K562 (cell line): Measurements from ENCODE around the gene VARS1. TPM values are rescaled to one million over a fixed set of nuclear protein-coding genes. Genes with fewer than 3 reads are reported as not detected.

Experiments used
- MGA ChIP-seq: fragments of 450-650 bp; IDR thresholded peaks from 2 replicates; pipeline ENCODE4 v1.6.1; 2016; ENCODE audit warnings: mild to moderate bottlenecking, moderate library complexity
- PYGO2 ChIP-seq: fragments of 450-650 bp; IDR thresholded peaks from 2 replicates; pipeline ENCODE4 v1.6.1; 2016; ENCODE audit warnings: mild to moderate bottlenecking, missing genetic modification characterization, moderate library complexity, missing compliant biosample characterization
- RAD21 ChIP-seq, 2 experiments: fragments of 250-450 bp in 1 of 2; fragments of 450-650 bp in 1 of 2; sonication (Bioruptor Pico) in 1 of 2; formaldehyde crosslinking in 1 of 2; IDR thresholded peaks in 1 of 2; conservative IDR thresholded peaks in 1 of 2; 2 replicates each; pipeline versions ENCODE4 v1.4.0 to v1.8.0; 2020 to 2022; ENCODE audit warnings: mild to moderate bottlenecking in 2 of 2, moderate library complexity in 1 of 2
- polyA plus RNA-seq, 8 experiments: library from polyadenylated mRNA; depleted of rRNA in 4 of 8; stranded (reverse) in 5 of 8; unstranded in 3 of 8; fragments of >200 nt; fragmentation: Nextera tagmentation in 2 of 8; fragmentation: Illumina TruSeq in 1 of 8; extraction: Ambion mirVana in 2 of 8; extraction: Trizol in 1 of 8; gene quantifications; 2 replicates each; pipeline versions ENCODE4 v1.2.1 to v1.2.3, GENCODE V29; 2011 to 2014; ENCODE audit warnings: inconsistent platforms in 1 of 8, missing spikeins in 1 of 8
- total RNA-seq, 7 experiments: library from RNA; depleted of rRNA in 6 of 7; stranded (reverse); fragments of >200 nt in 6 of 7; fragmentation: Illumina TruSeq in 2 of 7; extraction: Trizol in 2 of 7; gene quantifications; 2 replicates each; pipeline versions ENCODE4 v1.2.1 to v1.2.3, GENCODE V29; 2011 to 2021; ENCODE audit warnings: low replicate concordance in 1 of 7
- TF ChIP-seq, protein P1 (sequence below), 2 experiments: fragments of 200-800 bp in 1 of 2; sonication (Bioruptor generic) in 1 of 2; sonication (generic) in 1 of 2; formaldehyde crosslinking in 1 of 2; IDR thresholded peaks in 1 of 2; conservative IDR thresholded peaks in 1 of 2; 2 replicates each; pipeline versions ENCODE4 v1.5.0 to v1.6.1; 2016 to 2020; ENCODE audit warnings: missing compliant biosample characterization in 1 of 2, missing genetic modification characterization in 1 of 2, missing genetic modification reagents in 1 of 2
- TF ChIP-seq, protein P2 (sequence below): fragments of 250-450 bp; sonication (Bioruptor Pico); IDR thresholded peaks from 2 replicates; pipeline ENCODE4 v1.9.0; 2021; ENCODE audit warnings: mild to moderate bottlenecking, inconsistent platforms
- TF ChIP-seq, protein P3 (sequence below): sonication (generic); formaldehyde crosslinking; IDR thresholded peaks from 2 replicates; pipeline ENCODE4 v1.8.1; 2023; ENCODE audit warnings: mild to moderate bottlenecking, missing genetic modification reagents

VARS1 gene
- total and polyA plus RNA-seq, 9 of the 15 experiments (the other 6 are each of a cell fraction or from before 2014, with no cell fraction given) = 2.9 to 488 (median 130) TPM

- TF ChIP-seq, protein P1, sequence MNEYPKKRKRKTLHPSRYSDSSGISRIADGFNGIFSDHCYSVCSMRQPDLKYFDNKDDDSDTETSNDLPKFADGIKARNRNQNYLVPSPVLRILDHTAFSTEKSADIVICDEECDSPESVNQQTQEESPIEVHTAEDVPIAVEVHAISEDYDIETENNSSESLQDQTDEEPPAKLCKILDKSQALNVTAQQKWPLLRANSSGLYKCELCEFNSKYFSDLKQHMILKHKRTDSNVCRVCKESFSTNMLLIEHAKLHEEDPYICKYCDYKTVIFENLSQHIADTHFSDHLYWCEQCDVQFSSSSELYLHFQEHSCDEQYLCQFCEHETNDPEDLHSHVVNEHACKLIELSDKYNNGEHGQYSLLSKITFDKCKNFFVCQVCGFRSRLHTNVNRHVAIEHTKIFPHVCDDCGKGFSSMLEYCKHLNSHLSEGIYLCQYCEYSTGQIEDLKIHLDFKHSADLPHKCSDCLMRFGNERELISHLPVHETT (CRISPR knock-in tag; conservative IDR thresholded peaks at IDR 0.05 in 1 of 2, IDR thresholded peaks at IDR 0.05 in 1 of 2) = peak in 1 of 2 experiments; percentile 87; a peak in 2 of 4 replicates
- TF ChIP-seq, protein P2, sequence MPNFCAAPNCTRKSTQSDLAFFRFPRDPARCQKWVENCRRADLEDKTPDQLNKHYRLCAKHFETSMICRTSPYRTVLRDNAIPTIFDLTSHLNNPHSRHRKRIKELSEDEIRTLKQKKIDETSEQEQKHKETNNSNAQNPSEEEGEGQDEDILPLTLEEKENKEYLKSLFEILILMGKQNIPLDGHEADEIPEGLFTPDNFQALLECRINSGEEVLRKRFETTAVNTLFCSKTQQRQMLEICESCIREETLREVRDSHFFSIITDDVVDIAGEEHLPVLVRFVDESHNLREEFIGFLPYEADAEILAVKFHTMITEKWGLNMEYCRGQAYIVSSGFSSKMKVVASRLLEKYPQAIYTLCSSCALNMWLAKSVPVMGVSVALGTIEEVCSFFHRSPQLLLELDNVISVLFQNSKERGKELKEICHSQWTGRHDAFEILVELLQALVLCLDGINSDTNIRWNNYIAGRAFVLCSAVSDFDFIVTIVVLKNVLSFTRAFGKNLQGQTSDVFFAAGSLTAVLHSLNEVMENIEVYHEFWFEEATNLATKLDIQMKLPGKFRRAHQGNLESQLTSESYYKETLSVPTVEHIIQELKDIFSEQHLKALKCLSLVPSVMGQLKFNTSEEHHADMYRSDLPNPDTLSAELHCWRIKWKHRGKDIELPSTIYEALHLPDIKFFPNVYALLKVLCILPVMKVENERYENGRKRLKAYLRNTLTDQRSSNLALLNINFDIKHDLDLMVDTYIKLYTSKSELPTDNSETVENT (CRISPR knock-in tag) = peak; percentile 68; the same call in 1 of the 2 replicates
- TF ChIP-seq PYGO2 (tag) (no peak), RAD21 (CRISPR knock-in tag; conservative IDR thresholded peaks at IDR 0.05 in 1 of 2, IDR thresholded peaks at IDR 0.05 in 1 of 2) (no peak; a peak in 1 of 4 replicates), MGA (no peak)
- TF ChIP-seq, protein P3, sequence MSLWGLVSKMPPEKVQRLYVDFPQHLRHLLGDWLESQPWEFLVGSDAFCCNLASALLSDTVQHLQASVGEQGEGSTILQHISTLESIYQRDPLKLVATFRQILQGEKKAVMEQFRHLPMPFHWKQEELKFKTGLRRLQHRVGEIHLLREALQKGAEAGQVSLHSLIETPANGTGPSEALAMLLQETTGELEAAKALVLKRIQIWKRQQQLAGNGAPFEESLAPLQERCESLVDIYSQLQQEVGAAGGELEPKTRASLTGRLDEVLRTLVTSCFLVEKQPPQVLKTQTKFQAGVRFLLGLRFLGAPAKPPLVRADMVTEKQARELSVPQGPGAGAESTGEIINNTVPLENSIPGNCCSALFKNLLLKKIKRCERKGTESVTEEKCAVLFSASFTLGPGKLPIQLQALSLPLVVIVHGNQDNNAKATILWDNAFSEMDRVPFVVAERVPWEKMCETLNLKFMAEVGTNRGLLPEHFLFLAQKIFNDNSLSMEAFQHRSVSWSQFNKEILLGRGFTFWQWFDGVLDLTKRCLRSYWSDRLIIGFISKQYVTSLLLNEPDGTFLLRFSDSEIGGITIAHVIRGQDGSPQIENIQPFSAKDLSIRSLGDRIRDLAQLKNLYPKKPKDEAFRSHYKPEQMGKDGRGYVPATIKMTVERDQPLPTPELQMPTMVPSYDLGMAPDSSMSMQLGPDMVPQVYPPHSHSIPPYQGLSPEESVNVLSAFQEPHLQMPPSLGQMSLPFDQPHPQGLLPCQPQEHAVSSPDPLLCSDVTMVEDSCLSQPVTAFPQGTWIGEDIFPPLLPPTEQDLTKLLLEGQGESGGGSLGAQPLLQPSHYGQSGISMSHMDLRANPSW (CRISPR knock-in tag) = peak; percentile 99
These were observed 26.7 kb upstream of the VARS1 start (continued) for GRCh38 chr6:31822036-31822821.
